CD4-positive, alpha-beta T cell treated with Interleukin-2 at 100 ng/mL for 4 hours (primary cell): ENCODE data around the gene MKNK2.

ENCODE experiments used
- DNase-seq: peaks from one replicate; pipeline ENCODE4 v3.0.0-alpha.2; 2020; ENCODE audit warnings: low spot score

MKNK2 gene

DNA sequence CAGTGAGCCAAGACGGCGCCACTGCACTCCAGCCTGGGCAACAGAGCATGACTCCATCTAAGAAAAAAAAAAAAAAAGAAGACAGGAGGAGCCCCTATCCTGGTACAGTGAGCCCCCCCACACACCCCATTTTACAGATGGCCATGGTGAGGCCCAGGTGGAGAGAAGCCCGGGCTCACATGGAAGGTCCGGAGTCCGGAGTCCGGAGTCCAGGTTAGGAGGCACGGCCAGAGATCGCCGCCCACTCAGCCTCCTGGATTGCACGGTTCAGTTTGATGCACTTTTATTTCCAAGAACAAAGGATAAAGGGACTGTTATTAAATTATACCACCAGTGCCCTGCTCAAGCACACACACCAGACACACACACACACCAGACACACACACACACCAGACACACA, 24.3 kb downstream of the MKNK2 start:
- no peak for DNase-seq

DNA sequence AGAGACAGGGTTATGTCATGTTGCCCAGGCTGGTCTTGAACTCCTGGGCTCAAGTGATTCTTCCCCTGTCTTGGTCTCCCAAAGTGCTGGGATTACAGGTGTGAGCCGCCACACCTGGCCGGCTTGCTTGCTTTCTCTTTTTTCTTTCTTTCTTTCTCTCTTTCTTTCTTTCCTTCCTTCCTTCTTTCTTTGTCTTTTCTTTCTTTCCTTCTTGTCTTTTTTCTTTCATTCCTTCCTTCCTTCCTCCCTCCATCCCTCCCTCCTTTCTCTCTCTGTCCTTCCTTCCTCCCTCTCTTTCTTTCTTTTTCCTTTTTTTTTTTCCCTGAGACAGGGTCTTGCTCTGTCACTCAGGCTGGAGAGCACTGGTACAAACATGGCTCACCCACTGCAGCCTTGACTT, 28.8 kb downstream of the MKNK2 start:
- DNase-seq, result no peak

DNA sequence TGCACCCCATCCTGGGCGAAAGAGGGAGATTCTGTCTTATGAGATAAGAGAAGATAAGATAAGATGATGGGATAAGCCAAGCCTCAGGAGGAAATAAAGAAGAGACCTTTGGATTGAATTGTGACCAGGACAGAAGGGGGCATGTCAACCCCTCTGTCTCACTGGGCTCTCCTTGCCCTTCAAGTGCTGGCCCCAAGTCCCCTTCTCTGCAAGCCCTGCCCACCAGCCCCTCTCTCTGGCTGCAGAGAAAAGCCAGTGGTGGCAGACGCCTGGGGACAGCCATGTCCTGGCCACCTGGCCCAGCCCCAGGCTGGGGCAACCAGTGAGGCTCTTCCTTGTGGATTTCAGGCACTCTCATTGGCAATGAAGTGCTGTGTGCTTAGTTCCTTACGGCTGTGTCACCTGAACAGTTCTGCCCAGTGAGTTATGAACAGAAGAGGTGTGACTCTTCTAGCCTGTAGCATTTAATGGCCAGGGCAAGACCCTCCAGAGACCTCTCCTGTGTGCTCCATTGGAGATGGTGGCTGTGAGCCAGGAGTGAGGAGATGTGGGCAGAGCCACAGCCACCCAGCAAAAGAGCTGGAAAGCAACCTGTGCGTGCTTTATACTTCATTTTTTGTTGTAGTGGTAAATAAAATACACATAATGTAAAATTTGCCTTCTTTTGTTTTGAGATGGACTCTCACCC, 29.4 kb downstream of the MKNK2 start:
- no peak for DNase-seq

DNA sequence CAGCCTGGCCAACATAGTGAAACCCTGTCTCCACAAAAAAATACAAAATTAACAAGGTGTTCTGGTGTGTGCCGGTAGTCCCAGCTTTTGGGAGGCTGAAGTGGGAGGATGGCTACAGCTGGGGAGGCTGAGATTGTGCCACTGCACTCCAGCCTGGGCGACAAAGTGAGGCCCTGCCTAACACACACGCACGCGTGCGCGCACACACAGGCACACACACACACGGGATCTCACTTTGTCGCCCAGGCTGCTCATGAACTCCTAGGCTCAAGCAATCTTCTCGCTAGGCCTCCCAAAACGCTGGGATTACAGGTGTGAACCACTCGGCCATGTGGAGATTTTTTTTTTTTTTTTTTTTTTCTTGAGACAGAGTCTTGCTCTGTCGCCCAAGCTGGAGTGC, 32.3 kb downstream of the MKNK2 start:
- DNase-seq, result no peak

DNA sequence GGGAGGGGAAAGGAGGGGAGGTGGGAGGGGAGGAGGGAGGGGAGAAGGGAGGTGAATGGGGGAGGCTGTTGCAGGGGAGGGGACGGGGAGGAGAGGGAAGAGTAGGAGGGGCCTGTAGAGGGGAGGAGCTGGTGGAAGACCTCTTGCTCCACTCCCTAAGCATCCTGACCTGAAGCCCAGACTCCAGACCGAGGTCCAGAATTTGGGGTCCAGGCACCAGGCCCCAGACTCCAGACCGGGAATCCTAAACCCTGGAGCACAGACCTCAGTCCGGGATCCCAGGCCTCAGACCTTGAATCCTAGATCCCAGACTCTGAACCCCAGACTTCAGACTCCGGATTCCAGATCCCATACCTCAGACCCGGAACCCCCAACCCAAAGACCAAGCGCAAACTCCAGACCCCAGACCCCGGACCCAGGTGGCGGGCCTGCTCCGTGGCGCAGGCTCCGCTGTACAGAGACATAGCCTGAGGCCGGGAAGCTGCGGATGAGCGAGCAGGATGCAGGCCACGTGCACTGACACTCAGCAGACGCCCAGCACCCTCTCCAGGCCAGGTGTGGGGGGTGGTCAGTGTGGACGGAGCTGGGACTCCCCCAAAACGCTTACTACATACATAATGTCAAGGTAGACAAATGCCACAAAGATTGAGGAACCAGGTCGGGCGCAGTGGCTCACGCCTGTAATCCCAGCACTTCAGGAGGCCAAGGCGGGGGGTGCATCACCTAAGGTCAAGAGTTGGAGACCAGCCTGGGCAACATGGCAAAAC, 34.8 kb downstream of the MKNK2 start:
- DNase-seq, result peak; percentile 69

DNA sequence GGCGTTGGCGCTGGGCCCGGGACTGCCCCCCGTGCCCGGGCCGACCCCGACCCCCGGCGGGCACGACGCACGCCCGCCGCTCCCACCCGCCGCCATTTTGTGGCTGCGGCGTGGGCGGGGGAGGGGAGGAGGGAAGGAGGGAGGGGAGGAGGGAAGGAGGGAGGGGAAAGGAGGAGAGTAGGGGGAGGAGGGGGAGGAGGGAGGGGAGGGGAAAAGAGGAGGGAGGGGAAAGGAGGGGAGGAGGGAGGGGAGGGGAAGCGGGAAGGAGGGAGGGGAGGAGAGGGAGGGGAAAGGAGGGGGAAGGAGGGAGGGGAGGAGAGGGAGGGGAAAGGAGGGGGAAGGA, 35.5 kb downstream of the MKNK2 start, which contains the start of gene BTBD2:
Gene BTBD2, minus strand, starts transcription at position 107 of the 343 bp plus-strand sequence. Its CDS starts 11 bp downstream, at position 96.
- DNase-seq, result peak; percentile 60

DNA sequence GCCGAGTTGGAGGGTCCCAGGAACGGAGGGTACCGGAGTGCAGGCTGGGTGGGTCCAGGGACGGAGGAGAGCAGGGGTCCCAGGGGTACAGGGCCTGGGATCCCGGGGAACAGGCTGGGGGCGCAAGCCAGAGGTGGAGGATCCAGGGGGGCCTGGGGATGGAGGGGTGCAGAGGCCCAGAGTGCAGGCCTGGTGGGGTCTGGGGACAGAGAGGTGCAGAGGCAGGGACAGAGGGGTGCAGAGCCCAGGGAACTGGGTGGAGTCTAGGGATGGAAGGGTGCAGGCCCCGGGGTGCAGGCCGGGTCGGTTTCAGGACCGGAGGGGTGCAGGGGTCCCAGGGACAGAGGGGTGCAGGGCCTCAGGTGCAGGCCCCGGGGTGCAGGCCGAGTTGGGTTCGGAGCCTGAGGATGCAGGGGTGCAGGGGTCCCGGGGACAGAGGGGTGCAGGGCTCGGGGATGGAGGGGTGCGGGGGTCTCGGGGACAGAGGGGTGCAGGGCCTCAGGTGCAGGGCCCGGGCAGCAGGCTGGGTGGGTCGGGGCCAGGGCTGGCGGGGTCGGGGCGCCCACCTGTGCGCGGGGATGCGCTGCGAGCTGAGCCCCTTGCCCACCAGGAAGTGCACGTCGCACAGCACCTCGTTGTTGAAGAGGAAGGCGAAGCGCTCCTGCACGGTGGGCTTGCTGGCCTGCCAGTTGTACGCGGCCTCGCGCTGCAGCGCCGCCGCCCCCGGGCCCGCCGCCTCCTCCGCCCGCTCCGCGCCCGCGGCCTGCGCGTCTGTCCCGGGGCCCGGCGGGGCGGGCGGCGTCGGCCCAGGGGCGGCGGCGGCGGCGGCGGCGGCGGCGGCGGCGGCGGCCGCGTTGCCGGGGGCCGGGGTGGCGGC, 36.1 kb downstream of the MKNK2 start:
- no peak for DNase-seq

DNA sequence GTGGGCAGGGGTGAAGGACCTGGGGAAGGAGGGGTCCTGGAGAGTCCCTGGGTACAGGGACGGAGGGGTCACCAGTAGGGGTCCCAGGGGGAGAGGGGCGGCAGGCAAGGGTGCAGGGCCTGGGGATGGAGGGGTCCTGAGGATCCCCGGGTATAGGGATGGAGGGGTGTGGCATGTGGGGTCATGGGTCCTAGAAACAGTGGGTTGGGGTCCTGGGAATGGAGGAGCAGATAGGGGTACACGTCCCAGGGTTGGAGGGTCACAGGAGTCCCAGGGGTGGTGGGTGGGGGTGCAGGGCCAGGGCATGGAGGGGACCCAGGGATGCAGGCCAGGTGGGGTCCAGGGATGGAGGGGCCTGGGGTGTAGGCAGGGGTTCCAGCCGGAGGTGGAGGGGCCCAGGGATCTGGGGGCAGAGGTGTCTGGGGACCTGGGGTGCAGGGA, 36.9 kb downstream of the MKNK2 start:
- no peak for DNase-seq

DNA sequence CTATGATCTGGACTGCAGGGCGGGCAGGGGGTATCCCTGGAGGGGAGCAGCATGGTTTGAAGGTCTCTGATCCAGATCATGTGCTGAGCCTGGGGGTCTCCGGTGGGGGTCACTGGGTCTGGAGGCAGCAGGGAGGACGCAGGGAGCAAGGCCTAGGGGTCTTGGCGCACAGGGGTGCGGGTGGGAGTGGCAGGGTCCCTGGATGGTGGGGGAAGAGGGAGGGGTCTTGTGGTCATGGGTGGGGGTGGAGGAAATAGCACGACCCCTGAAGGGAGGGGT, 37.4 kb downstream of the MKNK2 start:
- no peak for DNase-seq

DNA sequence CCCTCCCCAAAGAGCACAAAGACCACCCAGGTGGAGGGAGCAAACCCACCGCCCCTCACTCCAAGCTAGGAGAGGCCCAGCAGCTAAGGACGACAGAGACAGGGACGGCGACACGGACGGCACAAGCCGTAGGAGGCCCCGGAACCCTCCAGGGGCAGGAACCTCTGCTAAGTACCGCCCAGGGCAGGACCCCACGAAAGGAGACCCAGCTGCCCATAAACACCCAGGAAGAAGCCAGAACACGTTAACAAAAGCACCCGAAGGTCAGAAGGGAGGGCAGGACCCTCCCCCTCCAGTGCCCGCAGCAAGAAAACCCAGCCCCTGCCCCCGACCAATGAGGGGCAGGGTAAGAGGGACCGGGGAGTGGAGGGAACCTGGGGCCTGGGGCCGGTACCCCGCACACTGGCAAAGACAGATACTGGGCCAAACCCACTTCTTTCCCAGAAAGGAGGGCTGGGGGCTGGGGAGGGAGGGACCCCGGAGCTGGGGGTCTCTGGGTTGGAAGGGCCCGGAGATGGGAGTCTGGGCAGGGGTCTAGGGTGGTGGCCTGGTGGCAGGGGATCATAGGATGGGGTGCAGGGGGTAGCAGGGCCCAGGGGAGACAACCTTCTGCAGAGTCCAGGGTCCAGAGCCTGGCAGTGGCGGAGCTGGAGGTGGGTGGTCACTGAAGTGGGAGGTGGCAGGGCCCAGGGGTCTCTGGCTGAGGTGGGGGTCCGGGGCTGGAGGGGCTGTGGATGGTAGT, 37.9 kb downstream of the MKNK2 start:
- DNase-seq, result no peak

DNA sequence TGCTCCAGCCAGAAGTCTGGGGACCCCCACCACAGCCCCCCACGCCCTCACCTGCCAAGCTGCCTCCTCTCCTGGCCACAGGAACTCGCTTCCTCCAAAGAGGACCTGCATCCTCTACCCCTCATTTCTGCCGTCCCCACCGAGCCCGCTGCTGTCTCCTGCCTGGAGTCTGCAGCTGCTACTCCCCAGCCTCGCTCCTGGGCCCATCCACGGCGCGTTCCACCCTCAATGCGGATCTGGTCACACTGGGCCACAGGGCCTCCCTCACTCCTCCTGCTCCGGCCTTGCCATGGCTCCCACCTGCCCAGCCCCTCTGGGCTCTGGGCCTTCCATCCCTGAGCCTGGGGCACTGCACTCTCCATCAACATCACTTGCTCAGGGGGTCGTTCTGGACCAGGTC, 39.9 kb downstream of the MKNK2 start:
- no peak for DNase-seq

DNA sequence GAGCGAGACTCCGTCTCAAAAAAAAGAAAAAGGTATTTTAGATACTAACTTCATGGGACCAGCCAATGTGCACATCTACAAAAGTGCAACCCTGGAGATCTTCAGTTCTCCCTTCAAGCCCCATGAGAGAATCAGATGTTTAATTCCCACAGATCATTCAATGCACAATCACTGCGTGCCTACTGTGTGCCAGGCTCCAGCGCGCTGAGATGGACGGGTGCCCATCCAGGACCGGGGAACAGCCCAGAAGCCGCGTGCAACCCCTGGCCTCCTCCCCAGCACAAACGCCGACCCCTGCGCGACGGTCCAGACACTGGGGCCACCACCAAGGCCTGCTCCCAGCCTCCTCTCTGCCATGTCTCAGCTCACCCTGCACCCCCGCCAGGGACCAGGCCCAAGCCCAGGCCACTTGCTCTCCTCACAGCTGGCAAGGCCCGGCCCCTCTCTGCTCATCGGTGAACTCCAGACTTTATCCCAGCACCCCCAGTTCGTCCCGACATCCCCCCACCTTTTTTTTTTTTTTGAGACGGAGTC, 40.8 kb downstream of the MKNK2 start:
- no peak for DNase-seq

DNA sequence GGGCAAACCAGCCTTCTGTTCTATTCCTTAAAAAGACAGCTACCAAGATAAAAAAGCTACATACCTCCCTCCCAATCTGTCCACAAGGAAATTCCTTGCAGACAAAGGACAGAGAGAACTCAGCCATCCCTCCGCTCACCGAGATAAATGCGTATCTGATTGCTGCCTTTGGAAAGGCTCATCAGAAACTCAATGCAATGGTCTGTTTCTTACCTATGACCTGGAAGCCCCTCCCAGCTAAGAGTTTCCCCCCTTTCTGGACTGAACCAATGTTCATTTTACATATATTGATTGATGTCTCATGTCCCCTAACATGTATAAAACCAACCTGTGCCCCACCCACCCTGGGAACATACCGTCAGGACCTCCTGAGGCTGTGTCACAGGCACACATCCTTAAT, 47.2 kb downstream of the MKNK2 start:
- no peak for DNase-seq

DNA sequence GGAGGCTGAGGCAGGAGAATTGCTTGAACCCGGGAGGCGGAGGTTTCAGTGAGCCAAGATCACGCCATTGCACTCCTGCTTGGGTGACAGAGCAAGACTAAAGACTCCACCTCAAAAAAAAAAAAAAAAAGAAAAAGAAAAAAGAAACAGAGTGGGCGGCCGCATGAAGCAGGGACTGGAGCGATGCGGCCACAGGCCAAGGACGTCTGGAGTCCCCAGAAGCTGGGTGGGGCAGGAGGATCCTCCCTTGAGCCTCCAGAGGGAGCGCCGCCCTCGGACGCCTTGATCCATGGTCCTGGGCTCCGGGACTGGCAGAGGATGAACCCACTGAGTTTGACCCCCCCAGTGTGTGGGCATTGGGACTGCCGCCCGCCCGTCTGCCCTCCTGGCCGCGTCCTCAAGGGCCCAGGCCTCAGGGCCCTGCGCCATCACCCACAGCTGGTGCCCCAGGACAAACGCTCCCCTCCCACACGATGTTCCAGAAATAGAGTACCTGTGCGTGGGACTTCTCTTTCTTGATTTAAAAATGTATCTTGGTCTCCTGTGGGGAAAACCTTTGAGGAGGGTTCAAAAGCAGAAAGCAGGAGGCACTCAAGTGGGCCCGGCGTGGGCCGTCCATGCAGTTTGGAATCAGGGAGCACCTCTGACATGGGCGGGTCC, 51.1 kb downstream of the MKNK2 start:
- no peak for DNase-seq

DNA sequence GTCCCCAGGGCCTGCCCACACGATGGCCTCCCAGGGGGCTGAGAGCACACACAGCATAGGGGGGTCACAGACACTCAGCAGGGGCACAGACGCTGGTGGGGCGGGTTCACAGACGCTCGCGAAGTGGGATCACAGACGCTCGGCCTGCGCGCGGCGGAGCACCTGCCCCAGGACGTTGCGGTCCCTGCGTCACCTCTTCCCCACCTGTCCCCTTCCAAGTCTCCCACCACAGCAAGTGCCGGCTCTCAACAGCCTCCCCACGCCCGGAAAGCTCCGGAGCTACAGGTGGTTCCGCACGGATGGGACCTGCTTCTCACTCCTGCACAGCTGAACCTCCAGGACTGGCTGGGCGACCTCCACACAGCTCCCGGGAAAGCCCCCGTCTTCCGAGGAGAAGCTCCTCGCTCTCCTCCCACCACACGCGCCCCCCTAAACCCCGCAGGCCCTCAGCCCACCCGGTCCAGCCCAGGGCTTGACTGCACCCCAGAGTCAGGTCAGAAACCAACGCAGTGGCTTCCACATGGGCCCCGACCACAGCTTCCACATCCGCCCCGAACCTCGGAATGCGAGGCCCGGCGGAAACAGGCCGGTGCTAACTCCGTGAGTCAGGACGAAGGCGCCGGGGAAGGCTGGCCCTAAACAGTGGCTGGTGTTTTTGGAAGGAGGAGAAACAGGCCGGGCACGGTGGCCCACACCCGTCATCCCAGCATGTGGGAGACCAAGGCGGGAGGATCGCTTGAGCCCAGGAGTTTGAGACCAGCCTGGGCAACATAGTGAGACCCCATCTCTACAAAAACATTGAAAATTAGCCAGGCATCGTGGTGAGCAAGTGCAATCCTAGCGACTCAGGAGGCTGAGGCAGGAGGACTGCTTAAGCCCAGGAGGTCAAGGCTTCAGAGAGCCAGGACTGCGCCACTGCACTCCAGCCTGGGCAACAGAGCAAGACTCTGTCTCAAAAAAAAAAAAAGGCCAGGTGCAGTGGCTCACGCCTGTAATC, 52.0 kb downstream of the MKNK2 start:
- no peak for DNase-seq

DNA sequence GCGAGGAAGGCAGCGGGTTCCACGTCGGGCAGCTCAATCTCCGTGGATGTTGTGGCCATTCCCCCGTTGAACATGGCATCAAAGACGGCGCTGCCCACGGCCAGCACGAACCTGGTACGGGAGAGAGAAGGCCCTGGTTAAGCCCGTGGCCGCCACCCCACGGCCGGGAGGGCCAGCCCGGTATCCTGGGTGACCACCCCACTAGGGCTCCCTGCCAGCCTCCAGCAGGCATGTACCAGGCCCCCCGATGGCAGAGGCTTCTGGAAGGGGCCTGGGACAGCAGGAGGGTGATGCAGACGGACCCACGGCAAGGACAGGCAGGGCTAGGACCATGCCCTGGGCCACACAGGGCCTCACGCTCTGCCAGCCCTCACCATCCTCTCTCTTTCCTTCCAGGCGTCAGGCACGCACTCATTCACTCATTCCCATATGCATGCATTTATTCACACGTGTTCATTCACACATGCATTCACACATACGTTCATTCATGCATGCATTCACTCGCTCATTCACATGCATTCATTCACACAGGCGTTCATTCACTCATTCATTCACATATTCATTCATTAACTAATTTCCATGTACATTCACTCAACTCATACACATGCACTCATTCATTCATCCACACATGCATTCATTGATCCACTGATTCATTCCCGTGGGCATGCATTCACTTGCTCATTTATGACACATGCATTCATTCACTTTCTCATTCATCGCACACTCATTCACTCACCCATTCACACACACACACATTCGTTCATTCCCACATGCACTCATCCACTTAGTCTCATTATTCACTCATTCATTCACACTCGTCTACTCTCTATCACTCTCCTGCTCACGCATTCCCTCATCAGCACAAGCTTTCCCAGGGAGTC, 53.5 kb downstream of the MKNK2 start:
- DNase-seq, result no peak

DNA sequence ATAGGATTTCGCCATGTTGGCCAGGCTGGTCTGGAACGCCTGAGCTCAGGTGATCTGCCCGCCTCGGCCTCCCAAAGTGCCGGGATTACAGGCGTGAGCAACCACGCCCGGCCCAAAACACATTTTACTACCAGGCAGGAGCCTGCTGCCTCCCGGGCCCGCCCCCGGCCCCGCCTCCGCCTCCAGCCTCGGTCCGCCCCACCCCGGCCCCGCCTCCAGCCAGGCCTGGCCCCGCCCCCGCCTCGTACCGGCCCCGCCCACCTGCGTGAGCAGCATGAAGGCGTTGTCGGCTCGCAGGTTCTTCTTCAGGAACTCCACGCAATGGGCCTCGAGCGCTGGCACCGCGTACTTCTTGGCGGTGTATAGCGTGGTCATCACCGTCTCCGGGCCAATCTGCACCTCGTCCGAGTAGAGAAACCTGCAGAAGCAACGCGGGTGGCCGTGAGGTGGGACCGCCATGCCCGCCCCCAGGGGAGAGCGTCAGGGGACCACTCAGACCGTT, 58.2 kb downstream of the MKNK2 start:
- no peak for DNase-seq

DNA sequence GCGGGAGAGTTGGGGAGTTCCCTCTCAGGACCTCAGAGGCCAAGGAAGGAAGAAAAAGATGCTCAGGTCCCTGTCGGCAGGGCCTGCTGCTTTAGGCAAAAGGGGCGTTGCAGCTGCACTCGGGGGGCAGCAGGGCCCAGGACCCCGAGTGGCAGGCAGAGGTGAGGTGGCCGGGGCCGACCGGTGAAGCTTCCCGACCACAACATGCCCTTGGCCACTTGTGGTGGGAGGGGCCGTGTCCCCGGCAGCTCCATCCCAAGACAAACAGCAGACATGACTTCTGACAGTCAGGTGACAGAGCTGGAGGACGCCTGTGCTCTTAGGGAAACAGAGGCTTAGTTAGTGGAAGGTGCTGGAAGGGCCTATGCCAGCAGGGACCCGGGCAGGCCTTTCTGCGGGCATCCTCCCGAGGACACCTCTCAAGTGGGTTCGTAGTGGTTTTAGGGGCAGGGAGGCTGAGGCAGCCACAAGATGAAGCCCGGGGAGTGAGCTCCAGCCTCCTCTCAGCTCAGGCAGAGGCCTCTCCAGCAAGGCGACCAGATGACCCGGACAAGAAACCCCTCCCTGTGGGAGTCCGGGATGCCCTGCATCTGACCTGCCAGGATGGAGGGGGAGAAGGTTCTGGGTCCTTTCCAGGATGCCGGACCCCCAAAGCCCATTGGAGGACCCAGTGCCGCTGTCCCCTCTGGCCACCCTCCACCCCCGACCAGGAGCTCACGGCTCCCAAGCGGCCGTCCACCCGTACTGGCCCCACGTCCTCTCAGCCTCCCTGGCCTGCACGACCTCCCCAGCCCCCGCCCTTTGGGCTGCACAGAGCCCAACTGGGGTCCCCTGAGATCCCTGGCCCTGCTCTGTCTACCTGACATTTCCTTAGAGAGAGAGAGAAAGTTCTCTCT, 59.8 kb downstream of the MKNK2 start:
- no peak for DNase-seq
